Lower leg skin (tissue), 4 donors: Measurements from ENCODE around the gene KRTAP10-5. TPM values are rescaled to one million over a fixed set of nuclear protein-coding genes. Genes with fewer than 3 reads are reported as not detected.

Experiments
- DNase-seq, 2 donors: peaks; one replicate each; pipeline ENCODE4 v3.0.0-alpha.2; 2019; ENCODE audit warnings: low spot score in 2 of 2
- H3K4me3 ChIP-seq: fragments of 200-600 bp; sonication (generic); 2 replicates; pipeline ENCODE4 v1.5.1; 2017; ENCODE audit warnings: mild to moderate bottlenecking, low read depth; ENCODE audit not compliant: poor library complexity, severe bottlenecking
- POLR2A ChIP-seq, 2 donors: fragments of 450-650 bp; IDR thresholded peaks; one replicate each; pipeline ENCODE4 v1.6.1; 2016 to 2017; ENCODE audit warnings: antibody characterized with exemption in 2 of 2, mild to moderate bottlenecking in 1 of 2, moderate library complexity in 1 of 2
- WGBS, 2 donors: methylation state at CpG; one replicate each; pipeline ENCODE4 v1.1.5; 2018; 5-methylcytosine and 5-hydroxymethylcytosine counted together
- intact Hi-C: fragments of 100-400 bp; cut with DNase I; formaldehyde crosslinking; loops from one replicate; pipeline ENCODE4 v1.15.0; 2023; ENCODE audit warnings: low total_unique reads
- total RNA-seq, 4 donors: library from RNA; depleted of rRNA; stranded (reverse); fragments of >200 nt; gene quantifications; one replicate each; pipeline ENCODE4 v1.1.0, GENCODE V29; 2016
- TF ChIP-seq, protein P1 (sequence below), 3 donors: fragments of 450-650 bp; IDR thresholded peaks; one replicate each; pipeline ENCODE4 v1.5.1; 2016; ENCODE audit warnings: antibody characterized with exemption in 3 of 3, mild to moderate bottlenecking in 3 of 3, moderate library complexity in 2 of 3

The KRTAP10-5 gene
- total RNA-seq, 4 donors from 2014 or later, result 6.1 TPM; not detected in 3

DNA sequence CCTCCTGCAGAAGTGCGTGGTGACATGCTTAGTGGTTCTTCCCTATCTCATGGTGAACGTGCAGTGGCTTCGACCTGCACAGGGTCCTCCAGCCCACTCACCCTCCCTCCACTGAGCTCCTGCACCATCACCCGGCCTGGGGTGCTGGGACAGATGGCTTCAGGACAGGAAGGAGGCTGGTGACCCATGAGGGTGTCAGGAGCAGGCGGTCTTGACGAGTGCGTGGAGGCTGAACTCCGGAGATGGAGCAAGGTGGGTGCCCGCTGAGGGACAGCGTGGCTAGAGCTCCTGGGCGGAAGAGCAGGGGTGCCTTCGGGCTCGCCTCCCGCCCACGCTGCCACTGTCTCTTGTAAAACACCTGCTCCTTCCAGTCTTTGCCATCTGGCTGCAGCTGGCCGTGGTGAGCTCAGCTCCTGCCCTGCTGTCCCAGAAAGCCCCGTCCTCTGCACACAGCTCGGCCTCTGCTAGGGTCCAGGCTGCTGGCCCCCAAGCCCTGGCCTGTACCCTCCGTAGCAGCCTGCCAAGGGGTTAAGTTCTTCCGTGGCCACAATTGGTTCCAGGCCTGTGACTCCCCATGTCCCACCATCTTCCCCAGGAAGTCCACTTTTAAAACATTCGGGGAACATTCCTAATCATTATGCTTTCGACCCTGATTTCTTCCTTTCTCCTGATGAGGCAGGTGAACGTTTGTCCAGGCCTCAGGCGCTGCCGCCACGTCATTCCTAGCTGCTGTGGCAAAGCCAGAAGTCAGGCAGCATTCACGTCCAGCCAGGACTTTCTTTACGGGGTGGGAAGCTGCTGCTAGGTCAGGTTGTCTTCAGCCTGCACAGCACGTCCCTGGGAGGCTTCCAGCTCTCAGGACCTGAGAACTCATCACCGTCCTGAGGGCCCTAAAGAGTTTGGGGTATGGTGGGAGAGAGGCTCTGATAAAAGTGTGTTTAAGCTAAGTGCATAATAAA lies 48.5 kb downstream of the KRTAP10-5 start:
- WGBS, 2 donors, result 76 to 77% methylated on average over 26 to 30 of the region's 30 CpGs
- peak in 1 of 2 donors; percentile 70 for DNase-seq
- intact Hi-C loops, result no loop called here
- H3K4me3 ChIP-seq, result no peak overlapping the region
- TF ChIP-seq, protein P1, sequence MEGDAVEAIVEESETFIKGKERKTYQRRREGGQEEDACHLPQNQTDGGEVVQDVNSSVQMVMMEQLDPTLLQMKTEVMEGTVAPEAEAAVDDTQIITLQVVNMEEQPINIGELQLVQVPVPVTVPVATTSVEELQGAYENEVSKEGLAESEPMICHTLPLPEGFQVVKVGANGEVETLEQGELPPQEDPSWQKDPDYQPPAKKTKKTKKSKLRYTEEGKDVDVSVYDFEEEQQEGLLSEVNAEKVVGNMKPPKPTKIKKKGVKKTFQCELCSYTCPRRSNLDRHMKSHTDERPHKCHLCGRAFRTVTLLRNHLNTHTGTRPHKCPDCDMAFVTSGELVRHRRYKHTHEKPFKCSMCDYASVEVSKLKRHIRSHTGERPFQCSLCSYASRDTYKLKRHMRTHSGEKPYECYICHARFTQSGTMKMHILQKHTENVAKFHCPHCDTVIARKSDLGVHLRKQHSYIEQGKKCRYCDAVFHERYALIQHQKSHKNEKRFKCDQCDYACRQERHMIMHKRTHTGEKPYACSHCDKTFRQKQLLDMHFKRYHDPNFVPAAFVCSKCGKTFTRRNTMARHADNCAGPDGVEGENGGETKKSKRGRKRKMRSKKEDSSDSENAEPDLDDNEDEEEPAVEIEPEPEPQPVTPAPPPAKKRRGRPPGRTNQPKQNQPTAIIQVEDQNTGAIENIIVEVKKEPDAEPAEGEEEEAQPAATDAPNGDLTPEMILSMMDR (IDR thresholded peaks at IDR 0.05), result no peak
- TF ChIP-seq POLR2A (IDR thresholded peaks at IDR 0.05), result no peak

- TF ChIP-seq, protein P1 (IDR thresholded peaks at IDR 0.05), result no peak
- no peak for TF ChIP-seq POLR2A (IDR thresholded peaks at IDR 0.05)
- DNase-seq, result peak in 1 of 2 donors; percentile 74
- intact Hi-C loops, result no loop called here
- 86% methylated on average over 23 of the region's 23 CpGs for WGBS, 2 donors
- no peak overlapping the region for H3K4me3 ChIP-seq
These were observed 49.4 kb downstream of the KRTAP10-5 start for GRCh38 chr21:44530903-44531605.

- TF ChIP-seq, protein P1 (IDR thresholded peaks at IDR 0.05), result no peak
- no peak for TF ChIP-seq POLR2A (IDR thresholded peaks at IDR 0.05)
- intact Hi-C loops, result no loop called here
- WGBS, 2 donors, result 82 to 87% methylated on average over 6 to 7 of the region's 7 CpGs
- H3K4me3 ChIP-seq, result no peak overlapping the region
- DNase-seq, result peak in 1 of 2 donors; percentile 74
These were observed 50.0 kb downstream of the KRTAP10-5 start for GRCh38 chr21:44530221-44530902.

GRCh38 chr21:44529503-44530125 lies 50.8 kb downstream of the KRTAP10-5 start:
- TF ChIP-seq, protein P1 (IDR thresholded peaks at IDR 0.05), result no peak
- no peak for TF ChIP-seq POLR2A (IDR thresholded peaks at IDR 0.05)
- 80 to 84% methylated on average over 14 to 22 of the region's 23 CpGs for WGBS, 2 donors
- no peak overlapping the region for H3K4me3 ChIP-seq
- intact Hi-C loops, result no loop called here
- peak in 1 of 2 donors; percentile 58 for DNase-seq

Other genes with a start within 250 kb of the KRTAP10-5 start
- gene CFAP410, start 241.2 kb downstream of the KRTAP10-5 start, total RNA-seq, result 10 to 100 TPM; 21.3 to 40.1 (median 25.2) TPM
- 1 to 10 TPM; 1.9 to 9.4 (median 2.2) TPM for gene TRPM2, start 227.0 kb downstream of the KRTAP10-5 start, total RNA-seq
- gene LRRC3, start 125.1 kb downstream of the KRTAP10-5 start, total RNA-seq, result 1 to 10 TPM; 2.9 to 5.8 (median 3.2) TPM
- 1 to 10 TPM in 1 of 4 donors, not detected in 3; 3.0 TPM for gene KRTAP10-1, start 40.4 kb downstream of the KRTAP10-5 start, total RNA-seq
- 1 to 10 TPM in 1 of 4 donors, not detected in 3; 9.3 TPM for gene KRTAP10-2, start 29.1 kb downstream of the KRTAP10-5 start, total RNA-seq
- 1 to 10 TPM in 1 of 4 donors, not detected in 3; 4.8 TPM for gene KRTAP10-3, start 21.8 kb downstream of the KRTAP10-5 start, total RNA-seq
- 1 to 10 TPM in 1 of 4 donors, not detected in 3; 6.3 TPM for gene KRTAP10-4, start 6.9 kb downstream of the KRTAP10-5 start, total RNA-seq
- 1 to 10 TPM in 1 of 4 donors, not detected in 3; 1.3 TPM for gene KRTAP10-6, start 11.9 kb upstream of the KRTAP10-5 start, total RNA-seq
- 10 to 100 TPM in 1 of 4 donors, 1 to 10 TPM in 1, not detected in 2; 2.4 to 11.0 TPM for gene KRTAP10-7, start 20.0 kb upstream of the KRTAP10-5 start, total RNA-seq
- gene KRTAP10-8, start 31.5 kb upstream of the KRTAP10-5 start, total RNA-seq, result 1 to 10 TPM in 1 of 4 donors, not detected in 3; 4.6 TPM
- 1 to 10 TPM in 1 of 4 donors, not detected in 3; 4.7 TPM for gene KRTAP10-9, start 46.5 kb upstream of the KRTAP10-5 start, total RNA-seq
- 1 to 10 TPM in 1 of 4 donors, not detected in 3; 5.3 TPM for gene KRTAP10-10, start 56.8 kb upstream of the KRTAP10-5 start, total RNA-seq
- 1 to 10 TPM in 1 of 4 donors, not detected in 3; 6.5 TPM for gene KRTAP10-11, start 65.8 kb upstream of the KRTAP10-5 start, total RNA-seq
- gene KRTAP12-4, start 74.1 kb upstream of the KRTAP10-5 start, total RNA-seq, result not detected
- 10 to 100 TPM in 1 of 4 donors, not detected in 3; 13.2 TPM for gene KRTAP12-3, start 77.3 kb upstream of the KRTAP10-5 start, total RNA-seq
- gene KRTAP12-2, start 86.3 kb upstream of the KRTAP10-5 start, total RNA-seq, result 10 to 100 TPM in 1 of 4 donors, not detected in 3; 17.5 TPM
- 10 to 100 TPM in 1 of 4 donors, not detected in 3; 12.3 TPM for gene KRTAP12-1, start 101.6 kb upstream of the KRTAP10-5 start, total RNA-seq
- 1 to 10 TPM in 1 of 4 donors, not detected in 3; 2.1 TPM for gene KRTAP10-12, start 116.6 kb upstream of the KRTAP10-5 start, total RNA-seq
- gene TSPEAR, start 131.0 kb upstream of the KRTAP10-5 start, total RNA-seq, result under 1 TPM in 1 of 4 donors, not detected in 3; 0.06 TPM
- gene UBE2G2, start 221.2 kb upstream of the KRTAP10-5 start, total RNA-seq, result 10 to 100 TPM; 37.2 to 61.8 (median 49.8) TPM
- 10 to 100 TPM; 35.6 to 52.6 (median 42.5) TPM for gene SUMO3, start 237.5 kb upstream of the KRTAP10-5 start, total RNA-seq